ENCODE results near the gene ANO3.
"Not testable (repeated sequence)": the region's sequence is repeated elsewhere in the genome, so short reads cannot be mapped to it uniquely, and the experiment has no call there.

ANO3 gene

GRCh38 chr11:26579683-26580082 is 247.8 kb downstream of the ANO3 start:
- DNase-seq = no peak

GRCh38 chr11:26580929-26581328 is 249.0 kb downstream of the ANO3 start:
- no peak for DNase-seq

- DNase-seq = no peak
Observed at GRCh38 chr11:26583550-26583949, 251.6 kb downstream of the ANO3 start.

GRCh38 chr11:26584818-26585217 is 252.9 kb downstream of the ANO3 start:
- no peak for DNase-seq

GRCh38 chr11:26587073-26587472 is 255.1 kb downstream of the ANO3 start:
- no peak for DNase-seq

- DNase-seq = no peak
Observed at GRCh38 chr11:26593691-26594090, 261.8 kb downstream of the ANO3 start.

GRCh38 chr11:26595207-26595865 is 263.4 kb downstream of the ANO3 start:
- not testable (repeated sequence) for DNase-seq

- not testable (repeated sequence) for DNase-seq
Observed at GRCh38 chr11:26597049-26597689, 265.2 kb downstream of the ANO3 start.

- DNase-seq = no peak
Observed at GRCh38 chr11:26597899-26598298, 266.0 kb downstream of the ANO3 start.

- DNase-seq = no peak
Observed at GRCh38 chr11:26599425-26599824, 267.5 kb downstream of the ANO3 start.

GRCh38 chr11:26599876-26600434 is 268.0 kb downstream of the ANO3 start:
- DNase-seq = no peak

- DNase-seq = no peak
Observed at GRCh38 chr11:26607725-26608506, 276.0 kb downstream of the ANO3 start.

GRCh38 chr11:26608507-26609146 is 276.7 kb downstream of the ANO3 start:
- DNase-seq = no peak

GRCh38 chr11:26613759-26614158 is 281.8 kb downstream of the ANO3 start:
- DNase-seq = no peak

GRCh38 chr11:26618441-26618840 is 286.5 kb downstream of the ANO3 start:
- no peak for DNase-seq

- DNase-seq = no peak
Observed at GRCh38 chr11:26620282-26621045, 288.5 kb downstream of the ANO3 start.

- DNase-seq = no peak
Observed at GRCh38 chr11:26621132-26621531, 289.2 kb downstream of the ANO3 start.

- DNase-seq = no peak
Observed at GRCh38 chr11:26622181-26622580, 290.3 kb downstream of the ANO3 start.

GRCh38 chr11:26623076-26623659 is 291.2 kb downstream of the ANO3 start:
- no peak for DNase-seq

- DNase-seq = no peak
Observed at GRCh38 chr11:26626346-26626745, 294.4 kb downstream of the ANO3 start.

GRCh38 chr11:26632691-26633159 is 300.8 kb downstream of the ANO3 start:
- DNase-seq = no peak

- not testable (repeated sequence) for DNase-seq
Observed at GRCh38 chr11:26643314-26643713, 311.4 kb downstream of the ANO3 start.
